Forelimb muscle (tissue), 1 donor: ENCODE data around the gene OTUD6A. TPM values are rescaled to one million over a fixed set of nuclear protein-coding genes. Genes with fewer than 3 reads are reported as not detected.
"Not testable (repeated sequence)": the region's sequence is repeated elsewhere in the genome, so short reads cannot be mapped to it uniquely, and the experiment has no call there.

ENCODE experiments used
- DNase-seq: peaks from one replicate; pipeline ENCODE4 v3.0.0-alpha.2; 2013; ENCODE audit warnings: low read depth
- polyA plus RNA-seq: library from polyadenylated mRNA; unstranded; fragments of 120-200 nt; gene quantifications from one replicate; pipeline ENCODE4 v1.2.1, GENCODE V29; 2013; ENCODE audit not compliant: insufficient read length

OTUD6A gene
- polyA plus RNA-seq, 1 donor, result not detected

GRCh38 chrX:70046978-70047377 lies 15.3 kb upstream of the OTUD6A start:
- no peak for DNase-seq

GRCh38 chrX:70049406-70049805 lies 12.9 kb upstream of the OTUD6A start:
- no peak for DNase-seq

- no peak for DNase-seq
Observed at GRCh38 chrX:70049925-70050324, 12.3 kb upstream of the OTUD6A start, which contains the start of gene AWAT2. Gene AWAT2 (minus strand): TSS chrX:70049938. CDS start chrX:70049932, 6 bp downstream.

GRCh38 chrX:70052895-70053615 lies 9.2 kb upstream of the OTUD6A start:
- no peak for DNase-seq

GRCh38 chrX:70054391-70054790 lies 7.9 kb upstream of the OTUD6A start:
- no peak for DNase-seq

GRCh38 chrX:70062961-70063550 lies 799 bp downstream of the OTUD6A start:
- no peak for DNase-seq

GRCh38 chrX:70066646-70067045 lies 4.4 kb downstream of the OTUD6A start:
- DNase-seq, result no peak

- DNase-seq, result no peak
Observed at GRCh38 chrX:70079297-70079696, 17.0 kb downstream of the OTUD6A start.

GRCh38 chrX:70079870-70080269 lies 17.6 kb downstream of the OTUD6A start:
- no peak for DNase-seq

GRCh38 chrX:70082723-70083122 lies 20.5 kb downstream of the OTUD6A start:
- DNase-seq, result no peak

GRCh38 chrX:70084592-70085240 lies 22.5 kb downstream of the OTUD6A start:
- no peak for DNase-seq

- no peak for DNase-seq
Observed at GRCh38 chrX:70087857-70088630, 25.8 kb downstream of the OTUD6A start.

GRCh38 chrX:70088751-70089150 lies 26.5 kb downstream of the OTUD6A start:
- DNase-seq, result no peak

GRCh38 chrX:70089604-70090297 lies 27.5 kb downstream of the OTUD6A start:
- DNase-seq, result no peak

GRCh38 chrX:70092247-70092646 lies 30.0 kb downstream of the OTUD6A start:
- DNase-seq, result no peak

GRCh38 chrX:70096052-70096451 lies 33.8 kb downstream of the OTUD6A start:
- DNase-seq, result no peak

- DNase-seq, result no peak
Observed at GRCh38 chrX:70105229-70105628, 43.0 kb downstream of the OTUD6A start.

- DNase-seq, result not testable (repeated sequence)
Observed at GRCh38 chrX:70111436-70112026, 49.3 kb downstream of the OTUD6A start.
